ENCODE results near the gene DLG2. TPM values are rescaled to one million over a fixed set of nuclear protein-coding genes. Genes with fewer than 3 reads are reported as not detected.

Gene DLG2
- total and polyA plus RNA-seq, 2 of the 8 experiments (the other 6 are each of a cell fraction or from before 2014, with no cell fraction given) = 1.7 to 14.3 TPM

- Histone ChIP-seq H3K56ac (replicated peaks; ENCODE audit: insufficient read length, low read depth, low read length) (no peak overlapping the region), H3K18ac (ENCODE audit: extremely low read depth, low read length) (no peak overlapping the region), H3K23ac (ENCODE audit: insufficient read length) (no peak overlapping the region), H3K4me3 (ENCODE audit: extremely low read depth in 1 of 4, insufficient read depth in 2 of 4, low read depth in 3 of 4, low read length in 4 of 4) (no peak overlapping the region; a peak in 1 of 8 replicates), H3K4me2 (ENCODE audit: insufficient read depth in 1 of 2, low read depth in 2 of 2, low read length in 2 of 2) (no peak overlapping the region), H3K9me3 (ENCODE audit: insufficient read depth in 2 of 2, low read depth in 1 of 2, low read length in 1 of 2) (no peaks in the 10 kb centered on the region; a peak in 1 of 4 replicates), H3K4me1 (replicated peaks in 1 of 4; ENCODE audit: control insufficient read depth in 3 of 4, insufficient read depth in 4 of 4, low read length in 3 of 4) (peaks cover 0 to 10% (median 3%) of the 10 kb centered on the region in 4 experiments; a peak in 4 of 7 replicates), H3K27me3 (replicated peaks in 1 of 4; ENCODE audit: control insufficient read depth in 3 of 4, extremely low read depth in 1 of 4, insufficient read depth in 3 of 4, low read length in 3 of 4) (no peaks in the 10 kb centered on the region), H4K91ac (replicated peaks; ENCODE audit: insufficient read length, low read length) (no peak overlapping the region), H2BK5ac (ENCODE audit: low read depth, low read length) (no peak overlapping the region), H2BK120ac (replicated peaks; ENCODE audit: low read depth, low read length) (no peak overlapping the region), H4K8ac (ENCODE audit: extremely low read depth, insufficient read depth, low read length) (no peak overlapping the region), H2BK15ac (ENCODE audit: low read length) (no peak overlapping the region), H2AFZ (ENCODE audit: low read length) (no peak overlapping the region), H3K36me3 (ENCODE audit: control insufficient read depth in 2 of 4, insufficient read depth in 4 of 4, low read length in 3 of 4) (no peaks in the 10 kb centered on the region), H3K79me1 (ENCODE audit: low read depth, low read length) (no peaks in the 10 kb centered on the region), H2AK5ac (ENCODE audit: low read depth, low read length) (no peak overlapping the region), H2BK12ac (ENCODE audit: low read depth, low read length) (no peak overlapping the region), H3K14ac (ENCODE audit: insufficient read length) (no peak overlapping the region), H3K79me2 (ENCODE audit: control insufficient read depth in 1 of 2, insufficient read depth in 2 of 2, low read length in 2 of 2) (no peaks in the 10 kb centered on the region), H2BK20ac (ENCODE audit: low read length) (no peak overlapping the region), H3K4ac (replicated peaks; ENCODE audit: insufficient read length, low read depth, low read length) (no peak overlapping the region), H3K27ac (ENCODE audit: low read depth, low read length) (no peak overlapping the region), H4K5ac (ENCODE audit: insufficient read length, low read depth, low read length) (no peak overlapping the region), H4K20me1 (replicated peaks in 1 of 2; ENCODE audit: control insufficient read depth in 1 of 2, insufficient read depth in 2 of 2, low read length in 2 of 2) (no peaks in the 10 kb centered on the region), H3K9ac (replicated peaks in 1 of 4; ENCODE audit: extremely low read depth in 1 of 4, low read depth in 3 of 4, low read length in 3 of 4) (no peak overlapping the region), H3K23me2 (ENCODE audit: low read depth, low read length) (no peaks in the 10 kb centered on the region)
- TF ChIP-seq SRF (IDR thresholded peaks at IDR 0.05; ENCODE audit: low read depth, low read length) (no peak), BCL11A (IDR thresholded peaks at IDR 0.05; ENCODE audit: low read depth in 2 of 2, low read length in 2 of 2) (peak in 1 of 2 experiments; percentile 56), BRCA1 (IDR thresholded peaks at IDR 0.05; ENCODE audit: low read depth, low read length) (no peak), NANOG (IDR thresholded peaks at IDR 0.05; ENCODE audit: insufficient read depth, low read depth, low read length, poor library complexity, severe bottlenecking) (peak; percentile 43), SP4 (IDR thresholded peaks at IDR 0.05; ENCODE audit: low read length) (no peak)
- POLR2A ChIA-PET (ENCODE audit: partially characterized antibody) = no interaction called here
- FAIRE-seq (no peak), DNase-seq (ENCODE audit: low read depth in 1 of 2, low spot score in 2 of 2) (no peak)
- CTCF ChIA-PET (ENCODE audit: partially characterized antibody) = no interaction called here
Measured at GRCh38 chr11:84425673-84426072, 1201.5 kb downstream of the DLG2 start.
